A549 (cell line): ENCODE measurements around the gene CDK19. TPM values are rescaled to one million over a fixed set of nuclear protein-coding genes. Genes with fewer than 3 reads are reported as not detected.

Source experiments
- ATAC-seq, 2 experiments: fragments of 200-7000 bp in 1 of 2; fragments of >200 bp in 1 of 2; cut with Nextera tagmentation in 1 of 2; cut with Tn5 transposase in 1 of 2; 3 replicates each; pipeline versions ENCODE4 v1.8.0 to v1.9.1; 2018 to 2020; ENCODE audit warnings: mild to moderate bottlenecking in 1 of 2, moderate library complexity in 1 of 2
- CTCF ChIA-PET: fragments of 300-600 bp; sonication (Branson Sonifier 250); formaldehyde crosslinking; extraction: SDS; loops from one replicate; lab custom pipeline; 2021; ENCODE audit warnings: antibody characterized with exemption, inconsistent platforms; lab: Yijun Ruan, JAX
- POLR2A ChIA-PET: fragments of 350-600 bp; formaldehyde crosslinking; extraction: SDS; loops from one replicate; lab custom pipeline; 2021; ENCODE audit warnings: antibody characterized with exemption, inconsistent platforms; lab: Yijun Ruan, JAX
- DNase-seq, 2 experiments: peaks; one replicate each; pipeline versions ENCODE4 v3.0.0 to v3.0.0-alpha.2; 2011 to 2016; ENCODE audit warnings: low read depth in 1 of 2, low spot score in 1 of 2
- FAIRE-seq: peaks from 2 replicates; lab custom pipeline; 2011; peaks lifted over from hg19 to GRCh38; lab: Jason Lieb, UNC
- H3K27ac ChIP-seq, 2 experiments: fragments of >200 bp; sonication (Bioruptor Twin); formaldehyde crosslinking; 3 replicates each; pipeline ENCODE4 v1.5.1; 2016 to 2017
- H3K4me1 ChIP-seq: fragments of >200 bp; sonication (Bioruptor Twin); formaldehyde crosslinking; 3 replicates; pipeline ENCODE4 v1.6.1; 2016
- H3K4me2 ChIP-seq: fragments of >200 bp; sonication (Bioruptor Twin); formaldehyde crosslinking; 3 replicates; pipeline ENCODE4 v1.6.1; 2016
- H3K4me3 ChIP-seq: fragments of >200 bp; sonication (Bioruptor Twin); formaldehyde crosslinking; 3 replicates; pipeline ENCODE4 v1.5.1; 2016
- H3K9me3 ChIP-seq: fragments of >200 bp; sonication (Bioruptor Twin); formaldehyde crosslinking; 3 replicates; pipeline ENCODE4 v1.6.1; 2016
- CBX2 ChIP-seq: fragments of 200-600 bp; sonication (generic); IDR thresholded peaks from 2 replicates; pipeline ENCODE4 v1.6.1; 2016; ENCODE audit warnings: low read depth, mild to moderate bottlenecking, borderline replicate concordance
- CBX8 ChIP-seq: fragments of 200-600 bp; sonication (generic); IDR thresholded peaks from 2 replicates; pipeline ENCODE4 v1.6.1; 2016
- CEBPB ChIP-seq, 2 experiments: fragments of >200 bp in 1 of 2; sonication (Bioruptor Twin) in 1 of 2; formaldehyde crosslinking in 1 of 2; IDR thresholded peaks; 2 replicates each; pipeline ENCODE4 v1.6.1; 2012 to 2016
- EHMT2 ChIP-seq: fragments of 200-600 bp; sonication (generic); IDR thresholded peaks from 2 replicates; pipeline ENCODE4 v1.6.1; 2016; ENCODE audit warnings: antibody characterized with exemption, low read depth, mild to moderate bottlenecking, moderate library complexity
- EP300 ChIP-seq, 2 experiments: fragments of >200 bp; sonication (Bioruptor Twin); formaldehyde crosslinking; IDR thresholded peaks; 2 replicates in 1 of 2; 3 replicates in 1 of 2; pipeline ENCODE4 v1.6.1; 2016 to 2017
- HOXA7 ChIP-seq: fragments of 250-450 bp; sonication (Bioruptor Pico); IDR thresholded peaks from 2 replicates; pipeline ENCODE4 v1.5.0; 2020; ENCODE audit warnings: mild to moderate bottlenecking, moderate library complexity
- KDM1A ChIP-seq: fragments of 200-600 bp; sonication (generic); IDR thresholded peaks from 2 replicates; pipeline ENCODE4 v1.6.1; 2016; ENCODE audit warnings: low read depth, mild to moderate bottlenecking
- KDM5A ChIP-seq: fragments of 200-600 bp; sonication (generic); IDR thresholded peaks from 2 replicates; pipeline ENCODE4 v1.6.1; 2016; ENCODE audit warnings: antibody characterized with exemption, mild to moderate bottlenecking
- MAFK ChIP-seq: fragments of 450-650 bp; IDR thresholded peaks from 2 replicates; pipeline ENCODE4 v1.6.1; 2014; ENCODE audit not compliant: partially characterized antibody
- MYC ChIP-seq: IDR thresholded peaks from 2 replicates; pipeline ENCODE4 v1.6.1; 2012; ENCODE audit warnings: mild to moderate bottlenecking, inconsistent platforms, low read length, improper control_type of control experiment, borderline replicate concordance
- NFE2L2 ChIP-seq: fragments of 150-350 bp; conservative IDR thresholded peaks from 2 replicates; pipeline ENCODE4 v1.6.1; 2014; ENCODE audit warnings: low read length
- NPAS2 ChIP-seq: fragments of 250-450 bp; sonication (Bioruptor Pico); IDR thresholded peaks from 2 replicates; pipeline ENCODE4 v1.8.0; 2022; ENCODE audit warnings: mild to moderate bottlenecking, moderate library complexity, borderline replicate concordance
- NR3C1 ChIP-seq: fragments of >200 bp; sonication (Bioruptor Twin); formaldehyde crosslinking; IDR thresholded peaks from 3 replicates; pipeline ENCODE4 v1.6.1; 2017
- POLR2A ChIP-seq: IDR thresholded peaks from 2 replicates; pipeline ENCODE4 v1.6.1; 2012; ENCODE audit warnings: mild to moderate bottlenecking, low read length
- RAD21 ChIP-seq, 2 experiments: fragments of >200 bp in 1 of 2; sonication (Bioruptor Twin) in 1 of 2; formaldehyde crosslinking in 1 of 2; IDR thresholded peaks in 1 of 2; conservative IDR thresholded peaks in 1 of 2; 2 replicates in 1 of 2; 3 replicates in 1 of 2; pipeline ENCODE4 v1.6.1; 2012 to 2018; ENCODE audit warnings: inconsistent platforms in 1 of 2
- RARB ChIP-seq: fragments of 250-450 bp; sonication (Bioruptor Pico); IDR thresholded peaks from 2 replicates; pipeline ENCODE4 v1.8.0; 2021; ENCODE audit warnings: mild to moderate bottlenecking, moderate library complexity
- RFX5 ChIP-seq: fragments of 450-650 bp; IDR thresholded peaks from 2 replicates; pipeline ENCODE4 v1.7.1; 2014; ENCODE audit warnings: antibody characterized with exemption, mild to moderate bottlenecking, moderate library complexity
- SREBF2 ChIP-seq: fragments of 450-650 bp; IDR thresholded peaks from 2 replicates; pipeline ENCODE4 v1.6.1; 2014; ENCODE audit warnings: mild to moderate bottlenecking, moderate library complexity
- TFCP2L1 ChIP-seq: fragments of 250-450 bp; sonication (Bioruptor Pico); IDR thresholded peaks from 2 replicates; pipeline ENCODE4 v1.5.0; 2021; ENCODE audit warnings: mild to moderate bottlenecking
- TP53 ChIP-seq: fragments of 250-450 bp; sonication (Bioruptor Pico); IDR thresholded peaks from 2 replicates; pipeline ENCODE4 v1.5.0; 2021; ENCODE audit warnings: mild to moderate bottlenecking, moderate library complexity
- ZFP36 ChIP-seq: fragments of 450-650 bp; IDR thresholded peaks from 2 replicates; pipeline ENCODE4 v1.6.1; 2014; ENCODE audit warnings: borderline replicate concordance; ENCODE audit not compliant: partially characterized antibody
- WGBS: methylation state at CpG from one replicate; pipeline ENCODE4 v1.1.6; 2017; ENCODE audit errors: missing lambda C conversion rate; 5-methylcytosine and 5-hydroxymethylcytosine counted together
- polyA plus RNA-seq, 4 experiments: library from polyadenylated mRNA; depleted of rRNA in 3 of 4; stranded (reverse); fragments of >200 nt; fragmentation: RNase III in 1 of 4; extraction: RNeasy Plus Mini Kit Qiagen cat#74134 plus additional on column Dnase treatment in 1 of 4; gene quantifications; 2 replicates in 3 of 4; 3 replicates in 1 of 4; pipeline ENCODE4 v1.2.3, GENCODE V29; 2011 to 2017
- TF ChIP-seq, protein P1 (sequence below): fragments of 250-450 bp; sonication (Bioruptor Pico); IDR thresholded peaks from 2 replicates; pipeline ENCODE4 v1.5.0; 2020; ENCODE audit warnings: low read depth, mild to moderate bottlenecking, moderate library complexity
- TF ChIP-seq, protein P2 (sequence below): fragments of >200 bp; sonication (Bioruptor Twin); formaldehyde crosslinking; IDR thresholded peaks from 2 replicates; pipeline ENCODE4 v1.6.1; 2016
- TF ChIP-seq, protein P3 (sequence below): IDR thresholded peaks from 2 replicates; pipeline ENCODE4 v1.6.1; 2012
- TF ChIP-seq, protein P4 (sequence below): fragments of >200 bp; sonication (Bioruptor Twin); formaldehyde crosslinking; IDR thresholded peaks from 3 replicates; pipeline ENCODE4 v1.6.1; 2016
- TF ChIP-seq, protein P5 (sequence below): fragments of 250-450 bp; sonication (Bioruptor Pico); IDR thresholded peaks from 2 replicates; pipeline ENCODE4 v1.5.0; 2021; ENCODE audit warnings: mild to moderate bottlenecking, moderate library complexity, borderline replicate concordance
- TF ChIP-seq, protein P6 (sequence below): fragments of 150-350 bp; IDR thresholded peaks from 2 replicates; pipeline ENCODE4 v1.6.1; 2014; ENCODE audit warnings: low read depth, mild to moderate bottlenecking, low read length

CDK19 gene
- polyA plus RNA-seq, 2 of the 4 experiments (the other 2 are of a cell fraction), result 7.1 to 18.6 TPM

DNA sequence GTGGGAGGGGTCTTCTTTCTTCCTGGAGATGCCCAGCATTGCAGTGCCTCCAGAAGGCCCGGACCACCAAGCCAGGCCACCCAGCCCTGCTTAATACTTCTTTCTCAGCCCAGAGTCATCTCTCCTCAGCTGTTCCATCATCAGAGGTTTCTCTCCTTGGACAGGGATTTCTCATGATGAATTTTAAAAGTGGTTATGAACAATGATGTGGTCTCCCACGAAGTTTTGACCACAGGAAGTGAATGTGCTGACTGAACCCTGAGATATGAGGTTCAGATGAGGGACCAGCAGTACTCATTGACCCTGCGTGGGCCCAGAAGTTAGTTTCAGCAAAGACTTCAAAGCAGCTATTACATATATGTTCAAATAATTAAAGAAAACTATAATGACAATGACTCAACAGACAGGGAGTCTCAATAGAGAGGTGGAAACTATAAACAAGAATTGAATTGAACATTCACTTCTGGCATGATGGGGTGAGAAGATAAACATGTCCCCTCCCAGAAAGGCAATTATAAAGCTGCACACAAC lies 224.4 kb downstream of the CDK19 start:
- ATAC-seq (no peak), FAIRE-seq (no peak), DNase-seq (no peak)
- H3K27ac ChIP-seq, result no peak overlapping the region
- CTCF ChIA-PET, result no interaction called here
- TF ChIP-seq, protein P1, sequence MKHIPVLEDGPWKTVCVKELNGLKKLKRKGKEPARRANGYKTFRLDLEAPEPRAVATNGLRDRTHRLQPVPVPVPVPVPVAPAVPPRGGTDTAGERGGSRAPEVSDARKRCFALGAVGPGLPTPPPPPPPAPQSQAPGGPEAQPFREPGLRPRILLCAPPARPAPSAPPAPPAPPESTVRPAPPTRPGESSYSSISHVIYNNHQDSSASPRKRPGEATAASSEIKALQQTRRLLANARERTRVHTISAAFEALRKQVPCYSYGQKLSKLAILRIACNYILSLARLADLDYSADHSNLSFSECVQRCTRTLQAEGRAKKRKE (CRISPR knock-in tag), result no peak
- TF ChIP-seq NFE2L2 (no peak), RARB (no peak), POLR2A (no peak), MYC (no peak), CBX8 (no peak), NPAS2 (CRISPR knock-in tag) (no peak), KDM1A (no peak), ZFP36 (no peak), CBX2 (no peak), NR3C1 (no peak), TP53 (CRISPR knock-in tag) (no peak)
- TF ChIP-seq, protein P2, sequence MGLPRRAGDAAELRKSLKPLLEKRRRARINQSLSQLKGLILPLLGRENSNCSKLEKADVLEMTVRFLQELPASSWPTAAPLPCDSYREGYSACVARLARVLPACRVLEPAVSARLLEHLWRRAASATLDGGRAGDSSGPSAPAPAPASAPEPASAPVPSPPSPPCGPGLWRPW, result no peak
- TF ChIP-seq, protein P3, sequence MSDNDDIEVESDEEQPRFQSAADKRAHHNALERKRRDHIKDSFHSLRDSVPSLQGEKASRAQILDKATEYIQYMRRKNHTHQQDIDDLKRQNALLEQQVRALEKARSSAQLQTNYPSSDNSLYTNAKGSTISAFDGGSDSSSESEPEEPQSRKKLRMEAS, result no peak
- TF ChIP-seq, protein P4, sequence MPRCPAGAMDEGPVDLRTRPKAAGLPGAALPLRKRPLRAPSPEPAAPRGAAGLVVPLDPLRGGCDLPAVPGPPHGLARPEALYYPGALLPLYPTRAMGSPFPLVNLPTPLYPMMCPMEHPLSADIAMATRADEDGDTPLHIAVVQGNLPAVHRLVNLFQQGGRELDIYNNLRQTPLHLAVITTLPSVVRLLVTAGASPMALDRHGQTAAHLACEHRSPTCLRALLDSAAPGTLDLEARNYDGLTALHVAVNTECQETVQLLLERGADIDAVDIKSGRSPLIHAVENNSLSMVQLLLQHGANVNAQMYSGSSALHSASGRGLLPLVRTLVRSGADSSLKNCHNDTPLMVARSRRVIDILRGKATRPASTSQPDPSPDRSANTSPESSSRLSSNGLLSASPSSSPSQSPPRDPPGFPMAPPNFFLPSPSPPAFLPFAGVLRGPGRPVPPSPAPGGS, result no peak
- TF ChIP-seq, protein P5, sequence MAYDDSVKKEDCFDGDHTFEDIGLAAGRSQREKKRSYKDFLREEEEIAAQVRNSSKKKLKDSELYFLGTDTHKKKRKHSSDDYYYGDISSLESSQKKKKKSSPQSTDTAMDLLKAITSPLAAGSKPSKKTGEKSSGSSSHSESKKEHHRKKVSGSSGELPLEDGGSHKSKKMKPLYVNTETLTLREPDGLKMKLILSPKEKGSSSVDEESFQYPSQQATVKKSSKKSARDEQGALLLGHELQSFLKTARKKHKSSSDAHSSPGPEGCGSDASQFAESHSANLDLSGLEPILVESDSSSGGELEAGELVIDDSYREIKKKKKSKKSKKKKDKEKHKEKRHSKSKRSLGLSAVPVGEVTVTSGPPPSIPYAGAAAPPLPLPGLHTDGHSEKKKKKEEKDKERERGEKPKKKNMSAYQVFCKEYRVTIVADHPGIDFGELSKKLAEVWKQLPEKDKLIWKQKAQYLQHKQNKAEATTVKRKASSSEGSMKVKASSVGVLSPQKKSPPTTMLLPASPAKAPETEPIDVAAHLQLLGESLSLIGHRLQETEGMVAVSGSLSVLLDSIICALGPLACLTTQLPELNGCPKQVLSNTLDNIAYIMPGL (CRISPR knock-in tag), result no peak
- TF ChIP-seq, protein P6, sequence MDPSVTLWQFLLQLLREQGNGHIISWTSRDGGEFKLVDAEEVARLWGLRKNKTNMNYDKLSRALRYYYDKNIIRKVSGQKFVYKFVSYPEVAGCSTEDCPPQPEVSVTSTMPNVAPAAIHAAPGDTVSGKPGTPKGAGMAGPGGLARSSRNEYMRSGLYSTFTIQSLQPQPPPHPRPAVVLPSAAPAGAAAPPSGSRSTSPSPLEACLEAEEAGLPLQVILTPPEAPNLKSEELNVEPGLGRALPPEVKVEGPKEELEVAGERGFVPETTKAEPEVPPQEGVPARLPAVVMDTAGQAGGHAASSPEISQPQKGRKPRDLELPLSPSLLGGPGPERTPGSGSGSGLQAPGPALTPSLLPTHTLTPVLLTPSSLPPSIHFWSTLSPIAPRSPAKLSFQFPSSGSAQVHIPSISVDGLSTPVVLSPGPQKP, result no peak
- WGBS, result 75% methylated on average over 2 of the region's 3 CpGs
- H3K4me2 ChIP-seq, result no peak overlapping the region
- no peaks in the 10 kb centered on the region for H3K4me1 ChIP-seq
- no peak overlapping the region for H3K4me3 ChIP-seq
- POLR2A ChIA-PET, result no interaction called here
- no peaks in the 10 kb centered on the region for H3K9me3 ChIP-seq

DNA sequence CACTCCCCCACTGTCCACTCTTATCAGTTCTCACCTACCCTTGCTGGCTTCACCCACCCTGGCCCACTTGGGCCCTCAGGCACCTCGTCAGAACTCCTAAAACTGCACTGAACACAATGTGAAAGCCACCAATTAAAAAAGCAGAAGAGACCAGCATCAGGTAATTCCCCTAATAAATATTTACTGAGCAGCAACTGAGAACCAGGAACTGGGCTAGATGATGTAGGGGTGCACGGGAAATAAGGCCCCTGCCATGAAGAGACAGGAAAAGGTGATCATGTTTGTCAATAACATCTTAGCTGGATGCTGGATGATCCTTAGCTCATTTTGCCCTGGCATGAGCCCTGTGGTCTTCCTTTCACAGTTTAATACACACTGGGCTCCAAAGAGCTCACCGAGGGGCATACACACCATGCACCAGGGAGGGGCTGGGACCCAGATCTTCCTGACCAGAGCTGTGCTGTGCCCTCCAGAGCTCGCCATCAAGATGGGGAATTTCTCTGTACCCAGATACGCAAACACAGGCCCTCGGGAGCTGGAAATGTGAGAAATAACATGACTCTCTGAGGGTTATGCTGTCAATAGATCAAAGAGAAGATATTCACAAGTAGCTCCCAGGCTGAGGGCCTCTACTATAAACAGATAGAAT lies 225.3 kb downstream of the CDK19 start:
- H3K27ac ChIP-seq, result no peak overlapping the region
- no peak for FAIRE-seq
- no peak for TF ChIP-seq CBX2
- no peak for TF ChIP-seq CEBPB (IDR thresholded peaks at IDR 0.05)
- no peak for TF ChIP-seq RAD21 (conservative IDR thresholded peaks at IDR 0.05 in 1 of 2, IDR thresholded peaks at IDR 0.05 in 1 of 2)
- TF ChIP-seq TFCP2L1 (CRISPR knock-in tag), result no peak
- no peak for TF ChIP-seq SREBF2
- no peak for TF ChIP-seq MAFK
- no peak for TF ChIP-seq RFX5
- TF ChIP-seq EHMT2, result no peak
- no peak for TF ChIP-seq ZFP36
- TF ChIP-seq KDM5A, result no peak
- TF ChIP-seq TP53 (CRISPR knock-in tag), result no peak
- TF ChIP-seq EP300 (IDR thresholded peaks at IDR 0.05), result no peak
- TF ChIP-seq, protein P1 (CRISPR knock-in tag), result no peak
- no peak for TF ChIP-seq HOXA7
- DNase-seq, result no peak
- no peak for ATAC-seq
- WGBS, result 60% methylated on average over 4 of the region's 6 CpGs
- ChIA-PET CTCF (no interaction called here), POLR2A (no interaction called here)
- no peak overlapping the region for H3K4me3 ChIP-seq
- H3K4me1 ChIP-seq, result no peaks in the 10 kb centered on the region
- H3K9me3 ChIP-seq, result no peaks in the 10 kb centered on the region
- no peak overlapping the region for H3K4me2 ChIP-seq
